GM12891 (cell line): Measurements from ENCODE around the gene FDX1.

Experiments used
- POLR2A ChIP-seq: IDR thresholded peaks from 2 replicates; pipeline ENCODE4 v1.6.1; 2011; ENCODE audit warnings: low read depth, low read length, control low read depth
- POLR2AphosphoS5 ChIP-seq: IDR thresholded peaks from 2 replicates; pipeline ENCODE4 v1.6.1; 2011; ENCODE audit warnings: low read depth, low read length, control low read depth
- POU2F2 ChIP-seq: IDR thresholded peaks from 2 replicates; pipeline ENCODE4 v1.6.1; 2011; ENCODE audit warnings: low read depth, mild to moderate bottlenecking, control low read depth, low read length, moderate library complexity

GRCh38 chr11:110512026-110512425 lies 82.3 kb downstream of the FDX1 start:
- TF ChIP-seq POLR2AphosphoS5 (no peak), POLR2A (no peak), POU2F2 (no peak)
